Measurements from ENCODE around the gene DALRD3.
A peak's percentile ranks its signal among the peaks of the same experiment; 100 is the strongest.

Gene DALRD3

GRCh38 chr3:48991851-48992545 lies 26.4 kb downstream of the DALRD3 start:
- peak overlapping the region; percentile 92 for H3K27ac ChIP-seq
- TF ChIP-seq, protein P1, sequence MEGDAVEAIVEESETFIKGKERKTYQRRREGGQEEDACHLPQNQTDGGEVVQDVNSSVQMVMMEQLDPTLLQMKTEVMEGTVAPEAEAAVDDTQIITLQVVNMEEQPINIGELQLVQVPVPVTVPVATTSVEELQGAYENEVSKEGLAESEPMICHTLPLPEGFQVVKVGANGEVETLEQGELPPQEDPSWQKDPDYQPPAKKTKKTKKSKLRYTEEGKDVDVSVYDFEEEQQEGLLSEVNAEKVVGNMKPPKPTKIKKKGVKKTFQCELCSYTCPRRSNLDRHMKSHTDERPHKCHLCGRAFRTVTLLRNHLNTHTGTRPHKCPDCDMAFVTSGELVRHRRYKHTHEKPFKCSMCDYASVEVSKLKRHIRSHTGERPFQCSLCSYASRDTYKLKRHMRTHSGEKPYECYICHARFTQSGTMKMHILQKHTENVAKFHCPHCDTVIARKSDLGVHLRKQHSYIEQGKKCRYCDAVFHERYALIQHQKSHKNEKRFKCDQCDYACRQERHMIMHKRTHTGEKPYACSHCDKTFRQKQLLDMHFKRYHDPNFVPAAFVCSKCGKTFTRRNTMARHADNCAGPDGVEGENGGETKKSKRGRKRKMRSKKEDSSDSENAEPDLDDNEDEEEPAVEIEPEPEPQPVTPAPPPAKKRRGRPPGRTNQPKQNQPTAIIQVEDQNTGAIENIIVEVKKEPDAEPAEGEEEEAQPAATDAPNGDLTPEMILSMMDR (IDR thresholded peaks at IDR 0.05), result no peak
- no peak for TF ChIP-seq ZFX (IDR thresholded peaks at IDR 0.05; ENCODE audit: borderline replicate concordance)

- no peak for TF ChIP-seq ZFX (IDR thresholded peaks at IDR 0.05; ENCODE audit: borderline replicate concordance)
- TF ChIP-seq, protein P1 (IDR thresholded peaks at IDR 0.05), result no peak
- H3K27ac ChIP-seq, result peak overlapping the region; percentile 92
Measured at GRCh38 chr3:48990636-48991469, 27.5 kb downstream of the DALRD3 start.

GRCh38 chr3:48989796-48990635 lies 28.4 kb downstream of the DALRD3 start, which contains the start of gene P4HTM:
P4HTM (plus strand) TSS chr3:48990241; CDS start chr3:48990257, 16 bp downstream.
- H3K27ac ChIP-seq, result peak within 1 kb of the TSS; percentile 92
- TF ChIP-seq ZFX (IDR thresholded peaks at IDR 0.05; ENCODE audit: borderline replicate concordance), result no peak
- TF ChIP-seq, protein P1 (IDR thresholded peaks at IDR 0.05), result peak; percentile 59

DNA sequence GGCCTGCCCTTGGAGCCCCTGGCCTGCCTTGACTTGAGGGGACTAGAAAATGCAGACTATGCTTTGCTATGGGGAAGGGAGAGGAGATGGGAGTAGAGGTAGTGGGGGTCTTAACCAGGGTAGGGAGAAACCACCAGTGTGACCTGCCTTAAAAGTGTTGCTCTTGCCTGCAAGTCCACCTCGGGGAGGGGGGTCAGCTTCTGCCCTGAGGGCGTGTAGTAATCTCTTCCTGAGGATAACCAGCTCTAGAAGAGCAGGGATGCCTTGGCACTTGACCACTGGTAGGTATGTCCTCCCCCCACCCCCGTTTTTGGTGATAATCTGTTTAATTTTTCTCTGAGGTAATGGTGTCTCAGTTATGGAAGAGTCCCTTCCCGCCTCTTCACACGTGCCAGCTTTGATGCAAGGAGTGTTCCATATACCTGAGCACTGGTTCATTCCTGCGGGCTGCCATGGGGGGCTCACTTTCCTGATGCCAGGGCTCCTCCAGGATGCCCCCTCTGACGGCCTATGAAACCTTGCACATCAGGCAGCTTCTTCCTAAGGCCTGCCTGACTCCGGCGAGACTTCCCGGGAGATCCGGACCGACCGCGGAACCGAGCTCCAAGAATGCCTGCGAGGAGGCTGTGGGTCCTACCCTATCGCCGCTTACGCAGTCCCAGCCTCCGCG lies 29.1 kb downstream of the DALRD3 start:
- no peak for TF ChIP-seq ZFX (IDR thresholded peaks at IDR 0.05; ENCODE audit: borderline replicate concordance)
- TF ChIP-seq, protein P1 (IDR thresholded peaks at IDR 0.05), result no peak
- H3K27ac ChIP-seq, result peak overlapping the region; percentile 92

GRCh38 chr3:48985831-48986376 lies 32.5 kb downstream of the DALRD3 start:
- 0 out of 2 replicates have a peak overlapping the region, but pooled peaks have one; percentile 17 for H3K27ac ChIP-seq
- TF ChIP-seq, protein P1 (IDR thresholded peaks at IDR 0.05), result no peak
- TF ChIP-seq ZFX (IDR thresholded peaks at IDR 0.05; ENCODE audit: borderline replicate concordance), result no peak

GRCh38 chr3:48984663-48985062 lies 33.7 kb downstream of the DALRD3 start:
- TF ChIP-seq ZFX (IDR thresholded peaks at IDR 0.05; ENCODE audit: borderline replicate concordance), result no peak
- TF ChIP-seq, protein P1 (IDR thresholded peaks at IDR 0.05), result no peak
- peak overlapping the region; percentile 17; the same call in 1 of the 2 replicates for H3K27ac ChIP-seq
